ENCODE measurements around the gene ARHGAP19. TPM values are rescaled to one million over a fixed set of nuclear protein-coding genes. Genes with fewer than 3 reads are reported as not detected.

The ARHGAP19 gene
- total RNA-seq, 2 donors from 2014 or later, result 26.8 to 47.6 TPM

DNA sequence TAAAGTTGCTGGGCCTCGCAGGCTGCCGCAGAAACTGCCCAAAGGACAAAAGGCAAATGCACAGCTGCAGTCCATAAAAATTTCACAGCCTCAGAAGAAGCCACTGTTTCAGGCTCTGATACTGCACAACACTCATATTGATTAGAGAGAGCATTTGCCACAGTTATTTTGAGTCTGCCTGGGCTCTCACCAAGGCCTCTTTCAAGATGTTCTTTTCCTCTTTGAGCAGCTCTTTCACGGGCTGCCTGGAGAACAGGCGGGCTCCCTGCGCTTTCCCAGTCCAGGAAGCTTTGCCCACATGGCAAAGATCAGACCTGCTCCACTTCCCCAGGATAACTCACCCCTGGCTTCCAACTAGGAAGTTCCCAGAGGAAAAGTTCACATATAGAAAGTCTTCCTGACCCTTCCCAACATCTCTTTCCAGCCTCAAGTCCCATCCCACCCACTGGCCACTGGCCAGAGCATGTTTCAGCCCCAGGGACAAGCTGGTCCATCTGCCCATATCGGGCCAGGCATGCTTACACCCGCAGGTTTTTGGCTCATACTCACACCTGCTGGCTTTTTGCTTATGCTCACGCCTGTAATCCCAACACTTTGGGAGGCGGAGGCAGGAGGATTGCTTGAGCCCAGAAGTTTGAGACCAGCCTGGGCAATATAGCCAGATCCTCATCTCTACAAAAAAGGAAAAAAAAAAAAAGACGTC is 110.0 kb downstream of the ARHGAP19 start:
- TF ChIP-seq CTCF (conservative IDR thresholded peaks at IDR 0.05), result no peak
- Histone ChIP-seq H3K4me1 (ENCODE audit: control insufficient read depth, insufficient read depth, low read length) (no peaks in the 10 kb centered on the region), H3K9ac (ENCODE audit: extremely low read depth, low read length, poor library complexity, severe bottlenecking) (no peak overlapping the region), H3K27ac (ENCODE audit: low read depth, low read length) (no peak overlapping the region), H3K9me3 (ENCODE audit: control insufficient read depth, low read length) (no peaks in the 10 kb centered on the region), H3K36me3 (ENCODE audit: control insufficient read depth, insufficient read depth, low read length) (no peaks in the 10 kb centered on the region), H3K27me3 (ENCODE audit: control insufficient read depth, insufficient read depth, low read length, poor library complexity, severe bottlenecking) (peaks cover 86% of the 10 kb centered on the region), H3K4me3 (ENCODE audit: low read length) (no peak overlapping the region)
- Mint-ChIP-seq H3K4me1 (peaks cover 19% of the 10 kb centered on the region), H3K27me3 (ENCODE audit: insufficient read depth) (peaks cover 80% of the 10 kb centered on the region), H3K9me3 (no peaks in the 10 kb centered on the region), H3K36me3 (ENCODE audit: low read depth) (no peaks in the 10 kb centered on the region), H3K4me3 (no peak overlapping the region), H3K27ac (no peak overlapping the region)
- no peak for DNase-seq
- whole genome bisulfite sequencing, 2 experiments (ENCODE audit: insufficient coverage in 1 of 2, insufficient read length in 1 of 2), result 88 to 92% methylated on average over 6 to 10 of the region's 10 CpGs

GRCh38 chr10:97180986-97181385 is 111.5 kb downstream of the ARHGAP19 start:
- Mint-ChIP-seq H3K27ac (no peak overlapping the region), H3K4me1 (peaks cover 19% of the 10 kb centered on the region), H3K4me3 (no peak overlapping the region), H3K27me3 (ENCODE audit: insufficient read depth) (peaks cover 65% of the 10 kb centered on the region), H3K36me3 (ENCODE audit: low read depth) (no peaks in the 10 kb centered on the region), H3K9me3 (no peaks in the 10 kb centered on the region)
- 91 to 100% methylated on average over 7 to 10 of the region's 10 CpGs for WGBS, 2 experiments (ENCODE audit: insufficient coverage in 1 of 2, insufficient read length in 1 of 2)
- TF ChIP-seq CTCF (conservative IDR thresholded peaks at IDR 0.05), result no peak
- H3K9ac ChIP-seq (ENCODE audit: extremely low read depth, low read length, poor library complexity, severe bottlenecking), result no peak overlapping the region
- peaks cover 71% of the 10 kb centered on the region for H3K27me3 ChIP-seq (ENCODE audit: control insufficient read depth, insufficient read depth, low read length, poor library complexity, severe bottlenecking)
- H3K9me3 ChIP-seq (ENCODE audit: control insufficient read depth, low read length), result no peaks in the 10 kb centered on the region
- H3K27ac ChIP-seq (ENCODE audit: low read depth, low read length), result no peak overlapping the region
- no peaks in the 10 kb centered on the region for H3K4me1 ChIP-seq (ENCODE audit: control insufficient read depth, insufficient read depth, low read length)
- H3K4me3 ChIP-seq (ENCODE audit: low read length), result no peak overlapping the region
- DNase-seq, result no peak
- no peaks in the 10 kb centered on the region for H3K36me3 ChIP-seq (ENCODE audit: control insufficient read depth, insufficient read depth, low read length)

- Mint-ChIP-seq H3K27me3 (ENCODE audit: insufficient read depth) (peaks cover 65% of the 10 kb centered on the region), H3K27ac (no peak overlapping the region), H3K4me3 (no peak overlapping the region), H3K9me3 (no peaks in the 10 kb centered on the region), H3K36me3 (ENCODE audit: low read depth) (no peaks in the 10 kb centered on the region), H3K4me1 (peaks cover 19% of the 10 kb centered on the region)
- H3K36me3 ChIP-seq (ENCODE audit: control insufficient read depth, insufficient read depth, low read length), result no peaks in the 10 kb centered on the region
- no peak overlapping the region for H3K9ac ChIP-seq (ENCODE audit: extremely low read depth, low read length, poor library complexity, severe bottlenecking)
- H3K27ac ChIP-seq (ENCODE audit: low read depth, low read length), result no peak overlapping the region
- 84 to 100% methylated on average over 3 to 8 of the region's 8 CpGs for WGBS, 2 experiments (ENCODE audit: insufficient coverage in 1 of 2, insufficient read length in 1 of 2)
- H3K27me3 ChIP-seq (ENCODE audit: control insufficient read depth, insufficient read depth, low read length, poor library complexity, severe bottlenecking), result peaks cover 65% of the 10 kb centered on the region
- H3K9me3 ChIP-seq (ENCODE audit: control insufficient read depth, low read length), result no peaks in the 10 kb centered on the region
- no peak for DNase-seq
- H3K4me3 ChIP-seq (ENCODE audit: low read length), result no peak overlapping the region
- no peaks in the 10 kb centered on the region for H3K4me1 ChIP-seq (ENCODE audit: control insufficient read depth, insufficient read depth, low read length)
- no peak for TF ChIP-seq CTCF (conservative IDR thresholded peaks at IDR 0.05)
Measured at GRCh38 chr10:97180363-97180755, 112.1 kb downstream of the ARHGAP19 start.

All from endodermal cell (in vitro differentiated cells).